ENCODE data around the gene C12orf56. TPM values are rescaled to one million over a fixed set of nuclear protein-coding genes. Genes with fewer than 3 reads are reported as not detected.

C12orf56 gene
- total RNA-seq, 1 donor from 2014 or later: 0.10 TPM

DNA sequence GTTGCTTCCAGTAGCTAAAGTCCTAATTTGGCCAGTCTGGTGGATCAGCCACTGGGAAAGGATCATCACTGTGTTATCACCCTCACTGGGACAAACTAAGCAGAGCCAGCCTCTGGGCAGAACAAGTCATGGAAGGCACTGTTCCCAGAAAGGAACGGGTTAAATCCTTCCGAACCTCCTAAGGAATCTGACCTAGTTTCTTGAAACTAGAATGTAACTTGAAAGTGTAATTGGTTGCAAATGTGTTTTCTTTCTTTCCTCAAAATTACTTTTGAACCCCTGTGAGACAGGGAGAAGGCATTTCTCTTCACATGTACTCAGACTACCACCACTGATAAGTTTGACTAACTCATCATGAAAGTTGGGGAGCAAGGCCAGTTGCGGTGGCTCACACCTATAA, 149.8 kb downstream of the C12orf56 start:
- no peak overlapping the region for H3K27ac Mint-ChIP-seq (ENCODE audit: unreplicated experiment)
- TF ChIP-seq, protein P1, sequence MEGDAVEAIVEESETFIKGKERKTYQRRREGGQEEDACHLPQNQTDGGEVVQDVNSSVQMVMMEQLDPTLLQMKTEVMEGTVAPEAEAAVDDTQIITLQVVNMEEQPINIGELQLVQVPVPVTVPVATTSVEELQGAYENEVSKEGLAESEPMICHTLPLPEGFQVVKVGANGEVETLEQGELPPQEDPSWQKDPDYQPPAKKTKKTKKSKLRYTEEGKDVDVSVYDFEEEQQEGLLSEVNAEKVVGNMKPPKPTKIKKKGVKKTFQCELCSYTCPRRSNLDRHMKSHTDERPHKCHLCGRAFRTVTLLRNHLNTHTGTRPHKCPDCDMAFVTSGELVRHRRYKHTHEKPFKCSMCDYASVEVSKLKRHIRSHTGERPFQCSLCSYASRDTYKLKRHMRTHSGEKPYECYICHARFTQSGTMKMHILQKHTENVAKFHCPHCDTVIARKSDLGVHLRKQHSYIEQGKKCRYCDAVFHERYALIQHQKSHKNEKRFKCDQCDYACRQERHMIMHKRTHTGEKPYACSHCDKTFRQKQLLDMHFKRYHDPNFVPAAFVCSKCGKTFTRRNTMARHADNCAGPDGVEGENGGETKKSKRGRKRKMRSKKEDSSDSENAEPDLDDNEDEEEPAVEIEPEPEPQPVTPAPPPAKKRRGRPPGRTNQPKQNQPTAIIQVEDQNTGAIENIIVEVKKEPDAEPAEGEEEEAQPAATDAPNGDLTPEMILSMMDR (IDR thresholded peaks at IDR 0.05): no peak
- H3K9me3 Mint-ChIP-seq (ENCODE audit: low read depth): no peaks in the 10 kb centered on the region

DNA sequence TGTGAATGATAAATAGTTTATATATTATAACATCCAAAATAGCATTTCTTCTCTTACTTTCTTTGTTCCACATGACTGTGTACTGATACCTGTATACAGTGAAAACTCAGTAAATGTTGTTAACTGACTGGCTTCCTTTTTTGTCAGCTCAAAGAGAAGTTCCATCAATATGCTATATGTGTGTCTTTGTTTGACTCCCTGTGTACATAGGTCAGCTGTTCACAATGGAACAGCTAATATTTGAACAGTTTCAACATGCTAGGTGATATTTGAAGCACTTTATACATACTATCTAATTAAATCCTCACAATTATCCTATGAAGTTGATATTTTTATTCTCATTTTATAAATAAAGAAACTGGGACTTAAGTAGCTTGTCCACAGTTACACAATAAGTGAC, 153.2 kb downstream of the C12orf56 start:
- Mint-ChIP-seq H3K27ac (ENCODE audit: unreplicated experiment) (no peak overlapping the region), H3K9me3 (ENCODE audit: low read depth) (no peaks in the 10 kb centered on the region), H3K36me3 (ENCODE audit: low read depth) (no peaks in the 10 kb centered on the region), H3K4me1 (ENCODE audit: low read depth) (peaks cover 7% of the 10 kb centered on the region), H3K4me3 (ENCODE audit: unreplicated experiment) (no peak overlapping the region), H3K27me3 (ENCODE audit: low read depth) (no peaks in the 10 kb centered on the region)
- no peak for DNase-seq (ENCODE audit: low spot score)
- TF ChIP-seq, protein P1 (IDR thresholded peaks at IDR 0.05): no peak

More for the DNA sequence above, 149.8 kb downstream of the C12orf56 start:
- Mint-ChIP-seq H3K27me3 (ENCODE audit: low read depth) (no peaks in the 10 kb centered on the region), H3K36me3 (ENCODE audit: low read depth) (no peaks in the 10 kb centered on the region), H3K4me3 (ENCODE audit: unreplicated experiment) (no peak overlapping the region), H3K4me1 (ENCODE audit: low read depth) (peaks cover 12% of the 10 kb centered on the region)
- DNase-seq (ENCODE audit: low spot score): no peak

DNA sequence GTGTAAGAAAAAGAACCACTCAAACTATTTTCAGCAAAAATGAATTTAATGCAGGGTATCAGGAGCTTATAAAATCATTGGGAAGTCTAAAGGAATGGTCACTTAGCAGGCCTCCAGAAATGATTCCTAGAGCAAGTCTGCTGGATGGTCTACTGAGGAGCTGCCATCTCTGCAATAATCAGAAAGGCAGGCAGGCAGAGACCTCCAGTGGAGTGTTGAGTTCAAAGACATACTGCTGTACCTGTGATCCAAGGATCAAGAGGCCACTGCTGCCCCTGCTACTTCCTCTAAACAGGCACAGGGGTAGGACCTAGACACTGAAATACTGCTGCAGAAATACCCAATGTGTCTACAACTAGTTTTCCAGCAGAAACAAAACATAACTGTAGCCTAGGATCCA, 154.0 kb downstream of the C12orf56 start:
- TF ChIP-seq, protein P1 (IDR thresholded peaks at IDR 0.05): peak; percentile 46
- Mint-ChIP-seq H3K27me3 (ENCODE audit: low read depth) (no peaks in the 10 kb centered on the region), H3K27ac (ENCODE audit: unreplicated experiment) (no peak overlapping the region), H3K36me3 (ENCODE audit: low read depth) (no peaks in the 10 kb centered on the region), H3K9me3 (ENCODE audit: low read depth) (no peaks in the 10 kb centered on the region), H3K4me3 (ENCODE audit: unreplicated experiment) (no peak overlapping the region), H3K4me1 (ENCODE audit: low read depth) (peaks cover 7% of the 10 kb centered on the region)
- DNase-seq (ENCODE audit: low spot score): no peak

DNA sequence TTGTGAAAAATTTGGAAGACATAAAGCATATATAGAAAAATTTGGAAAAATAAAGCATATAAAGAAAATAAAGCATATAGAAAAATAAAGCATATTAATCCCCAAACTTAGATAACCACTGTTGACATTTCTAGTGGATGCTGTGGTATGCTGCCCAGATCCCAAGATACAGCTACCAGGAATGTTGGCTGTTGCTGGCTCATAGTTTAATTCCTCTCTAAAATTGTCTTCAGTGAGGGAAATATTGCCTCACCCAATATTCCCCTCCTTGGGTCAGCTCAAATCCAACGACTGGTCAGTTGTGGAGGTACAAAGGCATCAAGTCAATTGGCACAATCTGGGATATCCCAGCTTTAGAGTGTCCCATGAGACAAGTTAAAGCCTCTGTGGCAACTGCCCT, 158.4 kb downstream of the C12orf56 start:
- H3K27me3 Mint-ChIP-seq (ENCODE audit: low read depth): no peaks in the 10 kb centered on the region
- no peak for DNase-seq (ENCODE audit: low spot score)
- H3K4me3 Mint-ChIP-seq (ENCODE audit: unreplicated experiment): no peak overlapping the region

GRCh38 chr12:64229796-64230195, 160.8 kb downstream of the C12orf56 start:
- Mint-ChIP-seq H3K36me3 (ENCODE audit: low read depth) (no peaks in the 10 kb centered on the region), H3K27me3 (ENCODE audit: low read depth) (no peaks in the 10 kb centered on the region), H3K4me1 (ENCODE audit: low read depth) (peaks cover 4% of the 10 kb centered on the region), H3K9me3 (ENCODE audit: low read depth) (peaks cover 9% of the 10 kb centered on the region), H3K27ac (ENCODE audit: unreplicated experiment) (no peak overlapping the region), H3K4me3 (ENCODE audit: unreplicated experiment) (no peak overlapping the region)
- DNase-seq (ENCODE audit: low spot score): no peak
- TF ChIP-seq, protein P1 (IDR thresholded peaks at IDR 0.05): no peak

More for the DNA sequence above, 158.4 kb downstream of the C12orf56 start:
- no peaks in the 10 kb centered on the region for H3K36me3 Mint-ChIP-seq (ENCODE audit: low read depth)
- H3K9me3 Mint-ChIP-seq (ENCODE audit: low read depth): peaks cover 9% of the 10 kb centered on the region
- TF ChIP-seq, protein P1 (IDR thresholded peaks at IDR 0.05): no peak
- H3K4me1 Mint-ChIP-seq (ENCODE audit: low read depth): peaks cover 4% of the 10 kb centered on the region
- no peak overlapping the region for H3K27ac Mint-ChIP-seq (ENCODE audit: unreplicated experiment)

Data from chondrocyte (in vitro differentiated cells).